Fibroblast of skin of scalp (primary cell): ENCODE measurements around the gene TBX1.

Experiments used
- DNase-seq: peaks from one replicate; pipeline ENCODE4 v3.0.0-alpha.2; 2013

The TBX1 gene

DNA sequence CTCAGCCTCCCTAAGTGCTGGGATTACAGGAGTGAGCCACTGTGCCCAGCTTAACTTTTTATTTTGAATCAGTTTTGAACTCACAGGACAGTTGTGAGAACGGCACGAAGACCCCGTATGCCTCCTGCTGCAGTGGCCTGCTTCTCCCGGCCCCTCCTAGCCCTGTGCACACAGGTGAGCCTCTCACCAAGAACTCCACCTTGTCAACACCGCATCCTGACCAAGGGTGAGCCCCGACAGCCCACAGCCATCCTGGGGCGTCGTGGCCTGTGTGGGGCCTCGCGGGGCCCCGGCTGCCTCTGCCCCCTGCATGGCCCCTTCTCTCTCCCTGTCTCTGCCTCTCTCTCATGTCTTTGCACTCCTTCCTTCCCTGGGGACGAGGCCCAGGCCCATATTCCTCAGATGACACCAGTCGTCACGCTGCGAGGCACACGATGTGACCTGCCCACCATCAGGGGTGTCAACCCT lies 55.3 kb downstream of the TBX1 start:
- no peak for DNase-seq

DNA sequence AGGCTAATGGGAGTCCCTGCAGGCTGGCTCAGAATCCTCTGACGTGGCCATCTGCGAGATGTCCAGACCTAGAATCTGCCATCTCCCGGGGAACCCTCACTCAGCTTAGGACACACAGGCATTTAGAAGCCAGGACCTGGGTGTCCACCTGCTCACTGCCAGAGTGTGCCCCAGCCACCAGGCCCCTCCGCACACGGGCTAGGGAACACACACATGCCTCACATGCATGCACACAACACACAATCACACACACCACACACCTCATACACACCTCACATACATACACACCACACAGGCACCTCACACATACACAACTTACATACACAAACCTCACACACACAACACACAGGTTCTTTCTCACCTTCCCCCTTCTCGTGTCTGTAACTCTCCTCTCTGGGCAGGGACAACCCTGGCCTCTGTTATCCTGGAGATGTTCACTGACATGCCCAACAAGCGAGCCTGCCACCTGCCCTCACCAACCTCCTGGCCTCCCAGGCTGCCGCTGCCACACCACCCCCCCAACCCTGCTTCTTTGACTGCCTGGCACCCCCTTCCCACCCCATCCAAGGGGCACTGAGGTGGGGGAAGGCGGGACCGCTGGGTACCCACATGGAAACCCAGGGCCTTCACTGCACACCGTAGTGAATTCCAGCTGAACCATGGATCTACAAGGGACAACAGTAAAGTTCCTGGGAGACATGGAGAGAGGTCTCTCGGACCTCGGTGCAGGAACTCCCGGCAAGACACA lies 56.0 kb downstream of the TBX1 start:
- DNase-seq: no peak
